Testis (tissue), 3 donors: ENCODE measurements around the gene SP2. TPM values are rescaled to one million over a fixed set of nuclear protein-coding genes. Genes with fewer than 3 reads are reported as not detected.

Source experiments
- DNase-seq: peaks from one replicate; pipeline ENCODE4 v3.0.0-alpha.2; 2019
- H3K27ac ChIP-seq, 2 donors: fragments of 200-600 bp; sonication (generic); one replicate each; pipeline ENCODE4 v1.5.1; 2019
- H3K27me3 ChIP-seq: fragments of 200-600 bp; sonication (generic); one replicate; pipeline ENCODE4 v1.5.1; 2019
- H3K36me3 ChIP-seq: fragments of 200-600 bp; sonication (generic); one replicate; pipeline ENCODE4 v1.5.1; 2017; ENCODE audit warnings: low read depth; ENCODE audit errors: missing control alignments
- H3K4me1 ChIP-seq: fragments of 200-600 bp; sonication (generic); one replicate; pipeline ENCODE4 v1.5.1; 2019
- H3K4me3 ChIP-seq, 2 donors: fragments of 200-600 bp; sonication (generic); one replicate each; pipeline ENCODE4 v1.5.1; 2017 to 2019
- H3K9me3 ChIP-seq: fragments of 200-600 bp; sonication (generic); one replicate; pipeline ENCODE4 v1.5.1; 2017
- CTCF ChIP-seq, 3 experiments: fragments of 450-650 bp in 2 of 3; fragments of 200-600 bp in 1 of 3; sonication (generic) in 1 of 3; IDR thresholded peaks; one replicate each; pipeline ENCODE4 v1.5.1; 2016 to 2019; ENCODE audit warnings: antibody characterized with exemption in 3 of 3, mild to moderate bottlenecking in 2 of 3, moderate library complexity in 1 of 3
- POLR2A ChIP-seq: fragments of 450-650 bp; IDR thresholded peaks from one replicate; pipeline ENCODE4 v1.6.1; 2017; ENCODE audit warnings: antibody characterized with exemption, mild to moderate bottlenecking, moderate library complexity
- WGBS, 2 donors: methylation state at CpG; one replicate each; pipeline ENCODE4 v1.1.5; 2018; 5-methylcytosine and 5-hydroxymethylcytosine counted together
- intact Hi-C: fragments of 100-400 bp; cut with DNase I; formaldehyde crosslinking; loops from one replicate; pipeline ENCODE4 v1.15.1; 2023; ENCODE audit warnings: low total_unique reads
- polyA plus RNA-seq: library from polyadenylated mRNA; stranded (reverse); fragments of 350-450 nt; fragmentation: Illumina TruSeq; extraction: RNeasy Lipid Tissue Mini Kit (QIAGEN cat#74804); gene quantifications from one replicate; pipeline ENCODE4 v1.2.3, GENCODE V29; 2014; ENCODE audit warnings: low read depth, low replicate concordance; ENCODE audit not compliant: insufficient read depth
- total RNA-seq, 2 donors: library from RNA; depleted of rRNA; stranded (reverse); fragments of >200 nt; gene quantifications; one replicate each; pipeline ENCODE4 v1.2.3, GENCODE V29; 2016

SP2 gene
- total and polyA plus RNA-seq, 3 donors from 2014 or later: 18.9 to 35.0 (median 23.5) TPM

- intact Hi-C loops: no loop called here
- Histone ChIP-seq H3K4me3 (no peak overlapping the region), H3K9me3 (no peaks in the 10 kb centered on the region), H3K27me3 (no peaks in the 10 kb centered on the region), H3K36me3 (no peaks in the 10 kb centered on the region), H3K27ac (no peak overlapping the region), H3K4me1 (no peaks in the 10 kb centered on the region)
- DNase-seq: no peak
- TF ChIP-seq POLR2A (no peak), CTCF (IDR thresholded peaks at IDR 0.05) (no peak)
- WGBS, 2 donors: 79 to 83% methylated on average over 7 of the region's 7 CpGs
These were observed 33.2 kb upstream of the SP2 start for GRCh38 chr17:47862621-47863440.

GRCh38 chr17:47864791-47865216 is 31.2 kb upstream of the SP2 start:
- no peak for DNase-seq
- Histone ChIP-seq H3K4me1 (no peaks in the 10 kb centered on the region), H3K27me3 (no peaks in the 10 kb centered on the region), H3K4me3 (no peak overlapping the region), H3K27ac (no peak overlapping the region), H3K36me3 (no peaks in the 10 kb centered on the region), H3K9me3 (no peaks in the 10 kb centered on the region)
- intact Hi-C loops: no loop called here
- 60 to 63% methylated on average over 7 of the region's 7 CpGs for WGBS, 2 donors
- TF ChIP-seq CTCF (IDR thresholded peaks at IDR 0.05) (no peak), POLR2A (no peak)

- WGBS, 2 donors: 65 to 79% methylated on average over 20 of the region's 20 CpGs
- DNase-seq: no peak
- H3K27me3 ChIP-seq: no peaks in the 10 kb centered on the region
- H3K4me3 ChIP-seq: no peak overlapping the region
- H3K4me1 ChIP-seq: no peaks in the 10 kb centered on the region
- intact Hi-C loops: no loop called here
- no peaks in the 10 kb centered on the region for H3K9me3 ChIP-seq
- no peaks in the 10 kb centered on the region for H3K36me3 ChIP-seq
- TF ChIP-seq POLR2A: no peak
- H3K27ac ChIP-seq: no peak overlapping the region
These were observed 29.1 kb upstream of the SP2 start for GRCh38 chr17:47866941-47867340.

- TF ChIP-seq CTCF (IDR thresholded peaks at IDR 0.05) (no peak), POLR2A (no peak)
- 91 to 92% methylated on average over 9 to 11 of the region's 11 CpGs for WGBS, 2 donors
- Histone ChIP-seq H3K36me3 (no peaks in the 10 kb centered on the region), H3K4me1 (peaks cover 7% of the 10 kb centered on the region), H3K4me3 (no peak overlapping the region), H3K9me3 (no peaks in the 10 kb centered on the region), H3K27me3 (no peaks in the 10 kb centered on the region), H3K27ac (no peak overlapping the region)
- DNase-seq: no peak
- intact Hi-C loops: no loop called here
These were observed 28.1 kb upstream of the SP2 start for GRCh38 chr17:47867813-47868533.

- DNase-seq: no peak
- Histone ChIP-seq H3K36me3 (no peaks in the 10 kb centered on the region), H3K4me3 (no peak overlapping the region), H3K9me3 (no peaks in the 10 kb centered on the region), H3K4me1 (peaks cover 7% of the 10 kb centered on the region), H3K27me3 (no peaks in the 10 kb centered on the region), H3K27ac (no peak overlapping the region)
- intact Hi-C loops: no loop called here
- 65 to 83% methylated on average over 2 of the region's 2 CpGs for WGBS, 2 donors
- TF ChIP-seq POLR2A: no peak
- no peak for TF ChIP-seq CTCF (IDR thresholded peaks at IDR 0.05)
These were observed 26.9 kb upstream of the SP2 start for GRCh38 chr17:47869114-47869513.
